K562 (cell line): ENCODE measurements around the gene GCNT1. TPM values are rescaled to one million over a fixed set of nuclear protein-coding genes. Genes with fewer than 3 reads are reported as not detected.

ENCODE experiments used
- ATAC-seq: fragments of 200-7000 bp; cut with Tn5 transposase; 3 replicates; pipeline ENCODE4 v1.9.1; 2020; ENCODE audit warnings: moderate library complexity
- BruUV-seq: library from RNA; stranded (reverse); fragments of 400-500 nt; replicated peaks from 2 replicates; lab custom pipeline; 2021; lab: Mats Ljungman, UMichigan
- CTCF ChIA-PET: fragments of 300-600 bp; formaldehyde crosslinking; extraction: SDS; loops from one replicate; lab custom pipeline; 2021; ENCODE audit warnings: low intra/inter-chr PET ratio; lab: Yijun Ruan, JAX
- POLR2A ChIA-PET: fragments of 300-600, 350-650 bp; sonication (Branson Sonifier 250); formaldehyde crosslinking; extraction: SDS; loops from one replicate; lab custom pipeline; 2021; ENCODE audit warnings: antibody characterized with exemption, inconsistent platforms; lab: Yijun Ruan, JAX
- DNase-seq, 4 experiments: peaks; one replicate each; pipeline versions ENCODE4 v3.0.0 to v3.0.0-alpha.2; 2011 to 2018; ENCODE audit warnings: low spot score in 3 of 4, mixed read lengths in 3 of 4; ENCODE audit errors: extremely low read depth in 1 of 4
- FAIRE-seq: peaks from 2 replicates; lab custom pipeline; 2011; peaks lifted over from hg19 to GRCh38; lab: Jason Lieb, UNC
- H2AFZ ChIP-seq: 2 replicates; pipeline ENCODE4 v1.6.0; 2011; ENCODE audit warnings: low read depth, low read length, control low read depth, inconsistent platforms
- H3K27ac ChIP-seq: fragments of 200-600 bp; 3 replicates; pipeline ENCODE4 v1.8.0; 2011; ENCODE audit warnings: low read depth, mild to moderate bottlenecking, control low read depth, inconsistent platforms, low read length, moderate library complexity, mixed read lengths; ENCODE audit errors: extremely low read depth
- H3K27me3 ChIP-seq, 2 experiments: fragments of 300-600 bp in 1 of 2; 2 replicates in 1 of 2; 3 replicates in 1 of 2; pipeline versions ENCODE4 v1.6.0 to v1.8.0; 2011; ENCODE audit warnings: inconsistent platforms in 2 of 2, low read length in 2 of 2, mild to moderate bottlenecking in 1 of 2, mixed read lengths in 1 of 2, moderate library complexity in 1 of 2; ENCODE audit not compliant: control insufficient read depth in 2 of 2, insufficient read depth in 2 of 2
- H3K36me3 ChIP-seq: fragments of 300-600 bp; 3 replicates; pipeline ENCODE4 v1.8.0; 2011; ENCODE audit warnings: mild to moderate bottlenecking, low read length, inconsistent platforms; ENCODE audit not compliant: control insufficient read depth, insufficient read depth
- H3K4me1 ChIP-seq, 2 experiments: fragments of 200-600 bp in 1 of 2; replicated peaks in 1 of 2; 2 replicates in 1 of 2; 3 replicates in 1 of 2; pipeline versions ENCODE4 v1.5.1 to v1.8.0; 2011; ENCODE audit warnings: inconsistent platforms in 2 of 2, low read length in 2 of 2, mild to moderate bottlenecking in 1 of 2, mixed read lengths in 1 of 2, moderate library complexity in 1 of 2; ENCODE audit not compliant: control insufficient read depth in 2 of 2, insufficient read depth in 2 of 2
- H3K4me2 ChIP-seq: 2 replicates; pipeline ENCODE4 v1.6.1; 2011; ENCODE audit warnings: low read length, control low read depth, inconsistent platforms, mixed read lengths; ENCODE audit not compliant: insufficient read depth
- H3K4me3 ChIP-seq: fragments of 200-600 bp; sonication (generic), shearing (Covaris generic); 2 replicates; pipeline ENCODE4 v1.5.1; 2016; ENCODE audit warnings: control low read depth, inconsistent platforms
- H3K79me2 ChIP-seq: fragments of 200-600 bp; 3 replicates; pipeline ENCODE4 v1.8.0; 2011; ENCODE audit warnings: low read length, inconsistent platforms; ENCODE audit not compliant: control insufficient read depth, insufficient read depth
- H3K9ac ChIP-seq, 2 experiments: 2 replicates each; pipeline versions ENCODE4 v1.6.0 to v1.6.1; 2011; ENCODE audit warnings: low read depth in 2 of 2, low read length in 2 of 2, control low read depth in 1 of 2, inconsistent platforms in 1 of 2, mild to moderate bottlenecking in 1 of 2, mixed read lengths in 1 of 2; ENCODE audit not compliant: insufficient read depth in 1 of 2
- H3K9me1 ChIP-seq: one replicate; pipeline ENCODE4 v1.6.0; 2011; ENCODE audit warnings: inconsistent platforms, mild to moderate bottlenecking, low read length, moderate library complexity; ENCODE audit not compliant: control insufficient read depth, insufficient read depth
- H3K9me3 ChIP-seq: replicated peaks from 2 replicates; pipeline ENCODE4 v1.5.1; 2011; ENCODE audit warnings: low read depth, low read length, inconsistent platforms; ENCODE audit not compliant: control insufficient read depth, insufficient read depth
- H4K20me1 ChIP-seq: replicated peaks from 2 replicates; pipeline ENCODE4 v1.6.1; 2011; ENCODE audit warnings: low read length, inconsistent platforms, mixed read lengths; ENCODE audit not compliant: control insufficient read depth, insufficient read depth
- CHD1 ChIP-seq: fragments of 200-600 bp; sonication (generic); IDR thresholded peaks from one replicate; pipeline ENCODE4 v1.6.1; 2012; ENCODE audit warnings: mild to moderate bottlenecking, moderate library complexity, low read length, inconsistent platforms
- JUN ChIP-seq, 2 experiments: sonication (generic) in 1 of 2; formaldehyde crosslinking in 1 of 2; IDR thresholded peaks; 2 replicates each; pipeline versions ENCODE4 v1.6.1 to v1.8.0; 2012 to 2022; ENCODE audit warnings: borderline replicate concordance in 2 of 2, mild to moderate bottlenecking in 2 of 2, improper control_type of control experiment in 1 of 2, low read depth in 1 of 2, low read length in 1 of 2, missing genetic modification reagents in 1 of 2
- SAFB ChIP-seq: fragments of 200-400 bp; formaldehyde crosslinking; IDR thresholded peaks from 2 replicates; pipeline ENCODE4 v1.6.1; 2017; ENCODE audit warnings: low read depth, low read length, borderline replicate concordance
- ZFP30 ChIP-seq: fragments of 250-450 bp; sonication (Bioruptor Pico); IDR thresholded peaks from 2 replicates; pipeline ENCODE4 v1.8.0; 2022; ENCODE audit warnings: moderate library complexity, mild to moderate bottlenecking, inconsistent platforms, borderline replicate concordance
- ZNF609 ChIP-seq: sonication (generic); formaldehyde crosslinking; IDR thresholded peaks from 2 replicates; pipeline ENCODE4 v1.8.1; 2023; ENCODE audit warnings: missing genetic modification reagents, mild to moderate bottlenecking, borderline replicate concordance
- WGBS: fragments of 100-300 bp; shearing (Covaris generic); methylation state at CpG from one replicate; pipeline ENCODE4 v1.1.6; 2016; ENCODE audit warnings: low coverage, mixed read lengths; ENCODE audit not compliant: insufficient coverage; ENCODE audit errors: missing lambda C conversion rate; 5-methylcytosine and 5-hydroxymethylcytosine counted together
- in situ Hi-C: fragments of 300-500 bp; cut with MboI; formaldehyde crosslinking; loops from 4 replicates; pipeline ENCODE4 v1.15.0; 2018; ENCODE audit warnings: inconsistent platforms, mixed read lengths
- intact Hi-C: fragments of 100-400 bp; cut with micrococcal nuclease; formaldehyde crosslinking; loops from 2 replicates; pipeline ENCODE4 v1.14.2; 2022
- polyA plus RNA-seq, 8 experiments: library from polyadenylated mRNA; depleted of rRNA in 4 of 8; stranded (reverse) in 5 of 8; unstranded in 3 of 8; fragments of >200 nt; fragmentation: Nextera tagmentation in 2 of 8; fragmentation: Illumina TruSeq in 1 of 8; extraction: Ambion mirVana in 2 of 8; extraction: Trizol in 1 of 8; gene quantifications; 2 replicates each; pipeline versions ENCODE4 v1.2.1 to v1.2.3, GENCODE V29; 2011 to 2014; ENCODE audit warnings: inconsistent platforms in 1 of 8, missing spikeins in 1 of 8
- total RNA-seq, 7 experiments: library from RNA; depleted of rRNA in 6 of 7; stranded (reverse); fragments of >200 nt in 6 of 7; fragmentation: Illumina TruSeq in 2 of 7; extraction: Trizol in 2 of 7; gene quantifications; 2 replicates each; pipeline versions ENCODE4 v1.2.1 to v1.2.3, GENCODE V29; 2011 to 2021; ENCODE audit warnings: low replicate concordance in 1 of 7
- TF ChIP-seq, protein P1 (sequence below): sonication (generic); IDR thresholded peaks from 2 replicates; pipeline ENCODE4 v1.6.1; 2016
- TF ChIP-seq, protein P2 (sequence below): sonication (generic); formaldehyde crosslinking; IDR thresholded peaks from 2 replicates; pipeline ENCODE4 v1.8.0; 2022; ENCODE audit warnings: missing genetic modification reagents, mild to moderate bottlenecking, borderline replicate concordance

GCNT1 gene
- total and polyA plus RNA-seq, 9 of the 15 experiments (the other 6 are each of a cell fraction or from before 2014, with no cell fraction given): 0.01 to 0.71 (median 0.10) TPM

DNA sequence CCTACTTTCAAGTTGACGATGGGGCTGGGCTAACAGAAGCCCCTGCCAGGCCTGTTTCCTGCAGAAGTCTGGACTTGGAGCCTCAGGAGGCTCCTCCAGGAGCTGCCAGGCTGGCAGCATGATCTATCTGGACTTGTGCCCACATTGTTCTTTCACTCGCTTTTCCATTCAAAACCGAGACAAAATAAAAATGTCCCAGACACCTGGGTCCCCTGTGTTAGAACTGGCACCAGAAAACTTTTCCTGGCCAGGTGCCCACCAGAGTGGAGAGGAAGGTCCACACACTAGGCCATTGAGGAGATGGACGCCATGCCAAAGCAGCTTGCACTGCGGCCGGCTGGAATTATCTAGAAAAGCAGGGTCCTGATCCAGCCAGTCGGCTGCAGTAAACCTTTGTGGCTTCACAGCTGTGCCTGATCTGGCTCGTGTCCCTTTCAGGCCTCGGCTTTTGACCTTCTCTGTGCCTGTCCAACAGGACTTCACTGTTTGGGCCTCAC lies 78.2 kb downstream of the GCNT1 start:
- ATAC-seq (no peak; the same call in 2 of the 3 replicates), FAIRE-seq (no peak), DNase-seq (peak in 1 of 4 experiments; percentile 3)
- Histone ChIP-seq H3K9me3 (no peaks in the 10 kb centered on the region), H3K27ac (no peak overlapping the region), H4K20me1 (no peaks in the 10 kb centered on the region), H3K9ac (no peak overlapping the region; a peak in 1 of 4 replicates), H3K4me1 (no peaks in the 10 kb centered on the region; a peak in 1 of 5 replicates), H3K36me3 (no peaks in the 10 kb centered on the region), H3K9me1 (no peaks in the 10 kb centered on the region), H3K4me3 (no peak overlapping the region), H3K4me2 (no peak overlapping the region), H3K79me2 (no peaks in the 10 kb centered on the region), H3K27me3 (no peaks in the 10 kb centered on the region; a peak in 1 of 5 replicates), H2AFZ (no peak overlapping the region)
- POLR2A ChIA-PET: no interaction called here
- BruUV-seq: no TSS peak
- WGBS: 3% methylated on average over 7 of the region's 9 CpGs
- TF ChIP-seq, protein P1, sequence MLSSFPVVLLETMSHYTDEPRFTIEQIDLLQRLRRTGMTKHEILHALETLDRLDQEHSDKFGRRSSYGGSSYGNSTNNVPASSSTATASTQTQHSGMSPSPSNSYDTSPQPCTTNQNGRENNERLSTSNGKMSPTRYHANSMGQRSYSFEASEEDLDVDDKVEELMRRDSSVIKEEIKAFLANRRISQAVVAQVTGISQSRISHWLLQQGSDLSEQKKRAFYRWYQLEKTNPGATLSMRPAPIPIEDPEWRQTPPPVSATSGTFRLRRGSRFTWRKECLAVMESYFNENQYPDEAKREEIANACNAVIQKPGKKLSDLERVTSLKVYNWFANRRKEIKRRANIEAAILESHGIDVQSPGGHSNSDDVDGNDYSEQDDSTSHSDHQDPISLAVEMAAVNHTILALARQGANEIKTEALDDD: no peak
- TF ChIP-seq JUN (IDR thresholded peaks at IDR 0.05; ENCODE audit: borderline replicate concordance, low read depth, low read length) (no peak), JUN (CRISPR knock-in tag; IDR thresholded peaks at IDR 0.05; ENCODE audit: borderline replicate concordance) (no peak), CHD1 (no peak), ZNF609 (CRISPR knock-in tag) (no peak), SAFB (no peak), ZFP30 (no peak)
- TF ChIP-seq, protein P2, sequence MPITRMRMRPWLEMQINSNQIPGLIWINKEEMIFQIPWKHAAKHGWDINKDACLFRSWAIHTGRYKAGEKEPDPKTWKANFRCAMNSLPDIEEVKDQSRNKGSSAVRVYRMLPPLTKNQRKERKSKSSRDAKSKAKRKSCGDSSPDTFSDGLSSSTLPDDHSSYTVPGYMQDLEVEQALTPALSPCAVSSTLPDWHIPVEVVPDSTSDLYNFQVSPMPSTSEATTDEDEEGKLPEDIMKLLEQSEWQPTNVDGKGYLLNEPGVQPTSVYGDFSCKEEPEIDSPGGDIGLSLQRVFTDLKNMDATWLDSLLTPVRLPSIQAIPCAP (CRISPR knock-in tag): no peak
- in situ Hi-C loops (no loop called here), intact Hi-C loops (no loop called here)
- CTCF ChIA-PET: no interaction called here
